Spleen (tissue), 7 donors: ENCODE measurements around the gene SLC7A14.

Experiments
- POLR2A ChIP-seq, 3 donors: fragments of 450-650 bp; IDR thresholded peaks; one replicate each; pipeline ENCODE4 v1.5.1; 2017; ENCODE audit warnings: antibody characterized with exemption in 3 of 3, mild to moderate bottlenecking in 1 of 3
- POLR2AphosphoS5 ChIP-seq, 3 donors: sonication (generic); formaldehyde crosslinking; IDR thresholded peaks; one replicate each; pipeline ENCODE4 v1.5.1; 2017; ENCODE audit warnings: antibody characterized with exemption in 3 of 3
- TF ChIP-seq, protein P1 (sequence below), 11 experiments: fragments of 200-600 bp in 7 of 11; fragments of 450-650 bp in 4 of 11; sonication (generic) in 4 of 11; IDR thresholded peaks in 8 of 11; conservative IDR thresholded peaks in 3 of 11; 1 replicate in 7 of 11; 2 replicates in 4 of 11; pipeline versions ENCODE4 v1.4.0 to v1.8.0; 2016 to 2021; ENCODE audit warnings: antibody characterized with exemption in 11 of 11, inconsistent platforms in 4 of 11, mild to moderate bottlenecking in 1 of 11
- donor health status: DM: no; HTN: no; CAD: no; lungs with moderate emphysema.
- donor health status: DM: no; HTN: no; CAD: no.
- donor health status: DM: no; HTN: no; CAD: no.

DNA sequence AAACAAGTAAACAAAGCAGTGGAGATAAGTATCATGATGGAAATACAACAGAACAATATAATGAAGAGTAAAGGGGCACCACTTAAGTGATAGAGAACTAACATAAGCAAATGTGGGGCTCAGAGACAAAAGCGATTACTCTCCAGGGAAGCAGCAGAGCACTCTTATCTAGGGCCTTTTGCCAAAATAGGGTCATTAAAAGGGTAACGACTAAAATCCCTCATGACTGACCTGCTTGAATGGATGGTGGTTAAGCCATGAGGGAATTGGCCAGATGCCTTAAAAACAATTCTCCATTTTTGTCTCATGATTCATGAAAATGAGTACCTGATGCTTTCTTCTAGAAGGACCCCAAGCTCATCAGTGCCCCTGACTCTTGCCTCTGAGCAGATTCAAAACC lies 3.2 kb upstream of the SLC7A14 start:
- TF ChIP-seq POLR2A (IDR thresholded peaks at IDR 0.05) = no peak
- TF ChIP-seq, protein P1, sequence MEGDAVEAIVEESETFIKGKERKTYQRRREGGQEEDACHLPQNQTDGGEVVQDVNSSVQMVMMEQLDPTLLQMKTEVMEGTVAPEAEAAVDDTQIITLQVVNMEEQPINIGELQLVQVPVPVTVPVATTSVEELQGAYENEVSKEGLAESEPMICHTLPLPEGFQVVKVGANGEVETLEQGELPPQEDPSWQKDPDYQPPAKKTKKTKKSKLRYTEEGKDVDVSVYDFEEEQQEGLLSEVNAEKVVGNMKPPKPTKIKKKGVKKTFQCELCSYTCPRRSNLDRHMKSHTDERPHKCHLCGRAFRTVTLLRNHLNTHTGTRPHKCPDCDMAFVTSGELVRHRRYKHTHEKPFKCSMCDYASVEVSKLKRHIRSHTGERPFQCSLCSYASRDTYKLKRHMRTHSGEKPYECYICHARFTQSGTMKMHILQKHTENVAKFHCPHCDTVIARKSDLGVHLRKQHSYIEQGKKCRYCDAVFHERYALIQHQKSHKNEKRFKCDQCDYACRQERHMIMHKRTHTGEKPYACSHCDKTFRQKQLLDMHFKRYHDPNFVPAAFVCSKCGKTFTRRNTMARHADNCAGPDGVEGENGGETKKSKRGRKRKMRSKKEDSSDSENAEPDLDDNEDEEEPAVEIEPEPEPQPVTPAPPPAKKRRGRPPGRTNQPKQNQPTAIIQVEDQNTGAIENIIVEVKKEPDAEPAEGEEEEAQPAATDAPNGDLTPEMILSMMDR (IDR thresholded peaks at IDR 0.05 in 8 of 11, conservative IDR thresholded peaks at IDR 0.05 in 3 of 11) = no peak
- no peak for TF ChIP-seq POLR2AphosphoS5 (IDR thresholded peaks at IDR 0.05)
